GM19467 (cell line): ENCODE measurements around the gene ASS1.

Experiments
- ATAC-seq: cut with Tn5 transposase; IDR thresholded peaks from one replicate; pipeline ENCODE4 v1.9.1; 2021; ENCODE audit warnings: mild to moderate bottlenecking, moderate library complexity; ENCODE audit not compliant: unreplicated experiment

ASS1 gene

DNA sequence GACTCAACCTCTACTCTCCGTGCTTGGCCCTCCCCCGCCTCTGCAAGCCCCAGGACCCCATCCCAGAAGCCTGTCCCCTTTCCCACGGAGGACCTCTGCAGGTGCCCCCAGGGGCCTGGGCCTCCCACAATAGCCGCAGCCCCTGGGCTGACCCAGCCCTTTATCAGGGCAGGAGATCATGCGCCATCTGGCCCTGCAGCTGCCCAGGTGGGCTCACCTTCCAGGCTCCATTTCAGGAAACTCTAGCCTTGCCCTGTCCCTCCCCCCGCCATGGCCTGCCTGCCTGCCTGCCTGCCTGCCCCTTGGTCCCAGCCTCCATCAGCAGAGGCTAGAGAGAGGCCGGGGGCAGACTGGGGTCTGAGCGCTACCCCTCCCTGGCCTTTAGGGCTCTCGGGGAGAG, 48.7 kb downstream of the ASS1 start:
- no peak for ATAC-seq

- no peak for ATAC-seq
Measured at GRCh38 chr9:130495067-130495466, 50.3 kb downstream of the ASS1 start.

DNA sequence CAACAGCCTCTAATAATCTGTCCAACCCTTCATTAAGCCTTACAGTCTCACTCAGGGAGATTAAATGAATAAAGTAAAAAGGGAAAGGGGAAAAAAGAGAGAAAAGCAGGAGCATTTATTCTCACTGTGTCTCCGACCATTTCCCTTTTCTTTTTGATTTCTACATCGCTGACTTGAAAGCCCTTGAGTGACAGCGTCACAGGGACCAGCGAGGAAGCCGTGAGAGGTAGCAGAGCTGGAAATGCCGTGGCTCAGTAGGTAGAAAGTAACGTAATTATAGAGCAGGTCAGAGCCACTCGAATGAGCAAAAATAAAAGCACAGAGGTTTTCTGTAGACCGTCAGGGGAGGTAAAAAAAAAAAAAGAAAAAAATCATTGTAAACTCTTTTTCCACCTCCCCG, 52.4 kb downstream of the ASS1 start:
- ATAC-seq, result no peak

DNA sequence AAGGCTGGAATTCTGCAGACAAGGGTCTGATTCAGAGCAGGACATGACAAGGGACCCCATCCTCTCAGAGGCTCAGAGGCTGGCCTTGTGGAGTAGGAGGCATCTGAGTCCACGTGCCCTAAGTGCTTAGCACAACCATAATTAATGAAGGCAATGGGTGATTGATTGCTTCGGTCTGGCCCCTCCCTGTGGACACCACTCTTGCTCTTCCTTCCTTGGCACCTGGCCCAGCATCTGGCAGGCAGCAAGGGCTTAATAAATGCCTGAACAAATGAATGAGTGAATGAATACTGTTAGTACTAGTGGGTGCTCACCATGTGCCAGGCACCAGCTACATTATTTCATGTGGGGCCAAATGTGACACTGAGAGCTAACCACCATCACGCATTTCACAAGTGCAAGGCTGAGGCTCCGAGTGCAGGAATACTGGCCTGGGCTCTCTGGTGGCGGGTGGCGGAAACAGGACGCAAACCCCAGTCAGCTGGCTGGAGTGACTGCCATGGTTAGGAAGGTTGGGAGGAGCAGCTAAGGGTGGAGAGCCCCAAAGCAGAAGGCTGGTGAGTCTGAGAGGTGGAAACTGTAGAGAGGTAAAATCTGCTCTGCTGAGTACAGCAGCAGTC, 53.6 kb downstream of the ASS1 start:
- ATAC-seq, result no peak

DNA sequence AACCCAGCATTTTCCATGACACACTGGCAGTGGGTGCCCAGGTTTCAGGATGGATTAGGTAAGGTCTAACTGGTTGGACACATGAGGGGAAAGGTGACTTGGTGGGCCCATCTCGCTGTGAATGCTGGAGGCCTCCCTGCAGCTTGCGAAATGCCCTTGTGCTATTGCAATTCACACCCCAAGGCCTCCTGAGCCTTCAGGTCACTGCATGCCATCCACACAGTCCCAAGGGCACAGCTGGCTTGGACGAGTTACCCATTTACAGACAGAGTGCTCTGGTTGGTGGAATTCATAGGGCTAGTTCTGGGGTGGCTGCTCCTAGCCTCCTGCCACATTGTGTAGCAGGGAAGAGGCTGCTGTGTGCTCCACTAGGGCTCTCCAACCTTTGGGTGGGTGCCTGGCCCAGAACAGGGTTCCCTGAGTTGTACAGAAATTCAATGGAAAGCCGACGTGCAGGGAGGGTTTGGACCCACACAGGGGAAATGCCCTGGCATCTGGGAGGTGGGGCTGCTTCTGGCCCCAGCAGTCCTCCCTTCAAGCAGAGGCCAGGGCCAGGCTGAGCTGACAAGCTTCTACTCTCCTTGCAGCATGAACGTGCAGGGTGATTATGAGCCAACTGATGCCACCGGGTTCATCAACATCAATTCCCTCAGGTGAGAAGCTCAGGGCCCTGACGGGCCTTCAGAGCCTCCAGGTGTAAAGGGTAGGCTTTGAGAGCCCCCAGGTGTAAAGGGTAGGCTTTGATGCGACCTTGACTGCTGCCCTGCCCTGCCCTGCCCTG, 54.3 kb downstream of the ASS1 start:
- ATAC-seq, result no peak

DNA sequence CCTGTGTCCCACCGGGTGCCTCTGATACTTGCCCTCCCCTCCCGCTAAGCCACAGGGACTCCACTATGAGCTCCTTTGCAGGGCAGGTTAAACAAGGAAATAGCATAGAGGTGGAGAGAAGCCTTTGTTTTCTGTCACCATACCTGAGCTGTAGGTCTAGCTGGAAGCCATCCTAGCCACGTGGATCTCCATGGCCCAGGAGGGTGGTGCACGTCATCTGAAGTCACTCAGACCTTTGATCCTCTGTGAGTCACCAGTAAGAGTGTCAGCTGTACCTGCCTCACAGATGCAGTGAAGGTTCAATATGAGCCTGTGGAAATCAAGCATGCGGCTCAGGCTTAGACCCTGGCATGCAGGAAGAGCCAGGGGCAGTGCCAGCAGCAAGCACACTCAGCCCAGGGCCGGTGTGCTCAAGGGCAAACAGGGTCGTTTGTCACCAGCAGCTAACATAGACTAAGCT, 55.1 kb downstream of the ASS1 start:
- no peak for ATAC-seq

DNA sequence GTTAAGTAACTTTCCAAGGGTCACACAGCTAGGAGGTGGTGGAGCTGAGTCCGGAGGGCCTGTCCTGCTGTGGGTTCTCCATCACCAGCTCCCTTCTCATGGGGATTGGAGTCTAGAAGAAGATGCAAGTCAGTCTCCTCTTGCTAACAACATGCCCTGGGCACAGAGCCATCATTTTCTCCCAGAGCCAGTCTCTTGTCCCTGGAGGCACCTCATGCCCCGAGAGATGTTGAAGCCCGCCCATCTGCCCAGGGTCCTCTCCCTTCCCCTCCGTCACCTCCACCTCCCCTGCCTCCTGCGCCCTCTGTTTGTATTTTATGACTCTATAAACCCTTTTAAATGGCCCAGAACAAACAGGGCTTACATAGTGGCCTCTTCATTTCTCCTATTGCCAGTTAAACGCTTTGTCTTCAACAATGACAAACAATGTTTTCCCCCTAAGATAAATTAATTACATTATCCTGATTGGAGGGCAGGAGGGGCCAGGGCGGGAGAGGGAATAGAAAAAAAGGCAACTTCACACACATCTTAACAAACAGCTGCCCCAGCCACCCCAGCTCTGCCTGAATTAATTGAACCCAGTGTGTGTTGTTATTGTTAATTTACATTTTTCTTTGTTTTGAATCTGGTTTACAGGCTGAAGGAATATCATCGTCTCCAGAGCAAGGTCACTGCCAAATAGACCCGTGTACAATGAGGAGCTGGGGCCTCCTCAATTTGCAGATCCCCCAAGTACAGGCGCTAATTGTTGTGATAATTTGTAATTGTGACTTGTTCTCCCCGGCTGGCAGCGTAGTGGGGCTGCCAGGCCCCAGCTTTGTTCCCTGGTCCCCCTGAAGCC, 55.8 kb downstream of the ASS1 start:
- no peak for ATAC-seq

- no peak for ATAC-seq
Measured at GRCh38 chr9:130501639-130502038, 56.9 kb downstream of the ASS1 start.

GRCh38 chr9:130508218-130508617, 63.5 kb downstream of the ASS1 start:
- no peak for ATAC-seq

- no peak for ATAC-seq
Measured at GRCh38 chr9:130512199-130512598, 67.4 kb downstream of the ASS1 start.

- no peak for ATAC-seq
Measured at GRCh38 chr9:130513078-130513477, 68.3 kb downstream of the ASS1 start.

DNA sequence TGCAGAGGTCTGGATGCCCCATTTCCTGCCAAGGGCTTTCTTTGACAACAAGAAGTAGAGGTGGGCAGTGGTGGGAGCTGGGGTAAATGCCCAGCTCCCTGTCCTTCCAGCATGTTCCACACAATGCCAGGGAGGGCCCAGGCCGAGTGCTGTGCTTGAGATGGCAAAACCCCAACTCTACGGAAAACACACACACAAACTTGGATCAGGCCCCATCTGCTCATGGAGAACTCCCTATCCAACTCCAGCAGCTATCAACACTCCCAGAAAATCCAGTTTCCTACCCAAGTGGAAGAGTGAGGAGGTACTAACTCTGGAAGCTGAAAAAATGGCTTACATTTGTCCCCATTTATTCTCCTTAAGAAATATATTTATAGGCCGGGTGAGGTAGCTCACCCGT, 73.5 kb downstream of the ASS1 start:
- ATAC-seq, result no peak

- no peak for ATAC-seq
Measured at GRCh38 chr9:130518943-130519799, 74.4 kb downstream of the ASS1 start.

DNA sequence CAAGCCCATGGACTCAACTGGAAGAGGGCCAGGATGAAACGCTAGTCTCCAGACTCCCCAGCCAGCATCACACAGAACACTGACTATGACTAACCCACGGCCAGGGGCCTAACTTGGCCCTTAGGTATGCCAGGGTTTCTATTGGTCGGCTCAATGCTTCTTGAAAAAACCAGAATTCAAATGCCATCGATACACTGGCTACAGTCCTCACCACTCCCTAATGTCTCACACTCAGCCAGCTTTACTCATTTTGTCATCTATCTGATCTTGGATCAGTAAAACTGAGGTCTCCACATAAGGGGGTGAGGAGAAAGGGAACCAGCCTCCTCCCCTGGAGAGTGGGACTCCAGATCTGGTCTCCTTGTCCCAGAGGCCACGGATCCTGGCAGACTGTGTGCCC, 75.2 kb downstream of the ASS1 start:
- no peak for ATAC-seq

GRCh38 chr9:130521715-130522114, 77.0 kb downstream of the ASS1 start:
- no peak for ATAC-seq

GRCh38 chr9:130522233-130522808, 77.6 kb downstream of the ASS1 start:
- ATAC-seq, result no peak

- no peak for ATAC-seq
Measured at GRCh38 chr9:130523921-130524320, 79.2 kb downstream of the ASS1 start.

DNA sequence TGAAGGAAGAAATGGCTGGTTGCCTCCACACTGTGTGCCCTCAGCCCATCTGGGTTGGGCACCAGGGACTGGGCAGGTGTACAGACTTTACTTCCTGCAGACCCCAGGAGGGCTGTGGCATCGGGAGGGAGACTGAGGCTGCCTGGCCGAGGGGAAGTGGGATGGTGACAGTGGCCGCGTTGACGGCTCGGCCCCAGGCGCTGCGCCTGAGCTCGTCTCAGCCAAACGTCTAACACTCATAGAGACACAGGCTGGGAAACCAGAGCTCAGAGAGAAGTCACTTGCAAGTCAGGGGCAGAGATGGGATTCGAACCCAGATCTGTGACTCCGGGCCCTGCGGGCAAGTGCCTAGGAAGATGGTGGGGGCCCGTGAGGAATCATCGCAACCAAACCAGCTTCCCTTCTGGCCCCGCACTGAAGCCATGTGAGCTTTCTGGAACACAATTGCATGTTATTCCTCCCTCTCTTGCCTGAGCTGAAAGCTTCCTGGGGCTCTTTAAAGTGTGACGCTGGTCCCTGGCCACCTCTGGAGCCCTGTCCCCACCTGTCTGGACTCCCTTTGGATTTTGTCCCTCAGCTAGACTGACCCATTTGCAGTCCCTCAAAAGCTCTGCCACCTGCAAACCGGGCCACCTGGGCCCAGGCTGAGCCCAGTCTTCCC, 81.6 kb downstream of the ASS1 start:
- ATAC-seq, result no peak

GRCh38 chr9:130526854-130527650, 82.3 kb downstream of the ASS1 start:
- no peak for ATAC-seq
